ENCODE data around the gene LARGE1. TPM values are rescaled to one million over a fixed set of nuclear protein-coding genes. Genes with fewer than 3 reads are reported as not detected.

The LARGE1 gene
- total and polyA plus RNA-seq, 2 of the 8 experiments (the other 6 are each of a cell fraction or from before 2014, with no cell fraction given): 43.7 to 83.0 TPM

GRCh38 chr22:33537059-33537458 lies 383.2 kb downstream of the LARGE1 start:
- H3K4ac ChIP-seq (replicated peaks; ENCODE audit: insufficient read length, low read depth, low read length): no peak overlapping the region
- POLR2A ChIA-PET (ENCODE audit: partially characterized antibody): no interaction called here

More at GRCh38 chr22:33537059-33537458, 383.2 kb downstream of the LARGE1 start:
- Histone ChIP-seq H3K23me2 (ENCODE audit: low read depth, low read length) (no peaks in the 10 kb centered on the region), H2BK12ac (ENCODE audit: low read depth, low read length) (no peak overlapping the region), H4K20me1 (replicated peaks in 1 of 2; ENCODE audit: control insufficient read depth in 1 of 2, insufficient read depth in 2 of 2, low read length in 2 of 2) (no peaks in the 10 kb centered on the region), H3K36me3 (ENCODE audit: control insufficient read depth in 2 of 4, insufficient read depth in 4 of 4, low read length in 3 of 4) (no peaks in the 10 kb centered on the region), H3K23ac (ENCODE audit: insufficient read length) (no peak overlapping the region), H3K4me2 (ENCODE audit: insufficient read depth in 1 of 2, low read depth in 2 of 2, low read length in 2 of 2) (no peak overlapping the region), H3K9ac (replicated peaks in 1 of 4; ENCODE audit: extremely low read depth in 1 of 4, low read depth in 3 of 4, low read length in 3 of 4) (no peak overlapping the region), H3K18ac (ENCODE audit: extremely low read depth, low read length) (no peak overlapping the region), H3K9me3 (ENCODE audit: insufficient read depth in 2 of 2, low read depth in 1 of 2, low read length in 1 of 2) (no peaks in the 10 kb centered on the region), H3K27me3 (replicated peaks in 1 of 4; ENCODE audit: control insufficient read depth in 3 of 4, extremely low read depth in 1 of 4, insufficient read depth in 3 of 4, low read length in 3 of 4) (no peaks in the 10 kb centered on the region), H3K4me1 (replicated peaks in 1 of 4; ENCODE audit: control insufficient read depth in 3 of 4, insufficient read depth in 4 of 4, low read length in 3 of 4) (no peaks in the 10 kb centered on the region), H4K5ac (ENCODE audit: insufficient read length, low read depth, low read length) (no peak overlapping the region), H2BK20ac (ENCODE audit: low read length) (no peak overlapping the region), H3K14ac (ENCODE audit: insufficient read length) (no peak overlapping the region), H4K8ac (ENCODE audit: extremely low read depth, insufficient read depth, low read length) (no peak overlapping the region), H2AK5ac (ENCODE audit: low read depth, low read length) (no peak overlapping the region), H2AFZ (ENCODE audit: low read length) (no peak overlapping the region), H2BK15ac (ENCODE audit: low read length) (no peak overlapping the region), H3K79me1 (ENCODE audit: low read depth, low read length) (peaks cover 3% of the 10 kb centered on the region; the same call in 1 of the 2 replicates), H3K27ac (ENCODE audit: low read depth, low read length) (no peak overlapping the region), H2BK5ac (ENCODE audit: low read depth, low read length) (no peak overlapping the region), H3K56ac (replicated peaks; ENCODE audit: insufficient read length, low read depth, low read length) (no peak overlapping the region), H3K79me2 (ENCODE audit: control insufficient read depth in 1 of 2, insufficient read depth in 2 of 2, low read length in 2 of 2) (peaks cover 0 to 4% of the 10 kb centered on the region in 2 experiments; a peak in 1 of 4 replicates), H2BK120ac (replicated peaks; ENCODE audit: low read depth, low read length) (no peak overlapping the region), H3K4me3 (ENCODE audit: extremely low read depth in 1 of 4, insufficient read depth in 2 of 4, low read depth in 3 of 4, low read length in 4 of 4) (no peak overlapping the region), H4K91ac (replicated peaks; ENCODE audit: insufficient read length, low read length) (no peak overlapping the region)
- CTCF ChIA-PET (ENCODE audit: partially characterized antibody): interaction anchor here (1.3 kb wide), 1 partner anchor 18 kb away, joined by 3 read pairs; no protein-coding TSS in a partner anchor
- no peak for FAIRE-seq
- DNase-seq (ENCODE audit: low read depth in 1 of 2, low spot score in 2 of 2): no peak
- TF ChIP-seq EZH2 (IDR thresholded peaks at IDR 0.05; ENCODE audit: low read depth, low read length, severe bottlenecking): no peak
- TF ChIP-seq SP4 (IDR thresholded peaks at IDR 0.05; ENCODE audit: low read length): no peak
- TF ChIP-seq SIRT6 (IDR thresholded peaks at IDR 0.05; ENCODE audit: low read length): no peak
- no peak for TF ChIP-seq CHD1 (IDR thresholded peaks at IDR 0.05; ENCODE audit: low read depth, low read length)
- TF ChIP-seq BACH1 (IDR thresholded peaks at IDR 0.05; ENCODE audit: low read length): no peak
- no peak for TF ChIP-seq ATF2 (IDR thresholded peaks at IDR 0.05; ENCODE audit: low read length)
- TF ChIP-seq CBX5 (IDR thresholded peaks at IDR 0.05; ENCODE audit: low read depth, low read length): no peak
- WGBS, 2 experiments (ENCODE audit: extremely low coverage in 1 of 2, insufficient coverage in 1 of 2, insufficient read length in 1 of 2, insufficient replicate concordance in 2 of 2, low coverage in 1 of 2, low lambda C conversion rate in 2 of 2, missing lambda C conversion rate in 1 of 2): 95% methylated on average over 9 of the region's 9 CpGs; no CpG with 5 or more reads in 1 of the 2 experiments
